ENCODE results near the gene IKBKG. TPM values are rescaled to one million over a fixed set of nuclear protein-coding genes. Genes with fewer than 3 reads are reported as not detected.

IKBKG gene
- total and polyA plus RNA-seq, 2 of the 13 experiments (the other 11 are each of a cell fraction or from before 2014, with no cell fraction given), result 30.6 to 44.3 TPM

DNA sequence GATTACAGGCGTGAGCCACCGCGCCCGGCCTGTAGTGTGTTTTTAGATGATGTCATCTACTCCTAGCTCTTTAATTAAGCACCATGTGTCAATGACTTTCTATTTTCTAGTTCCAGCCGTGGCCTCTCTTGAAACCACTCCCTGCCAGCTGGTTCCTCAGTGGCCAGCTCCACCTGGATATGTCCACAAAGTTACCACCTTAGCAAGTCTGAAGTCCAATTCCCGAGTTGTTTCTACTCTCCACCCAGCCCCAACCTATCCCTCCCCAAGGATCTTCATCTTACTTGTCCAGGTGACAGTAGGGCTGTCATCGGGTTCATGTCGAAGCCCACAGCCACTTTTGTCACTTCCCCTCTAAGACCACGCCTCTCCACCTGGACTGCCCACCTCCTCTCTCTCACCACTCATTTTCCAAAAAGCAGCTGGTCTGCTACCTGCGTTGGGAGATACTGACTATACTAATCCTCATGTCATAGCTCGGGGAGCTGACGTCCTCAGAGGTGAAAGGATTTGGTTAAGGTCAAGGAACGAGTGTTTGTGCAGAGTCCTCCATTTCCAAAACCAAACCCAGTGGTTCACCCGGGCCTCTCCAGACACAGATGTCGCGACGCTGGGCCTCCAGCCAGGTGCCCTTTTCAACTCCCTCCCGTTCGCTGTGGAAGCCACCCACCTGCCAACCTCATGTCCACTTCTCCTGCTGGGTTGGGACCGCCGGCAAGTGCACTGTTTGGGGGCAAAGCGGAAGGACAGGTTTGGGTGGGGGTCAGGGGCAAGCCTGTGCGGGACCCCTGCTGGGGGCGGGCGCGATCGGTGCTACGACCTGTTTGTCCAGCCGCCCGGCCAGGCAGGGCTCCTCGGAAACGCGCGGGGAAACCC, 32.1 kb upstream of the IKBKG start:
- BruUV-seq (replicated peaks), result TSS peak; percentile 47
- FAIRE-seq (no peak), ATAC-seq (no peak)

More for the DNA sequence above, 32.1 kb upstream of the IKBKG start:
- Histone ChIP-seq H3K36me3 (replicated peaks in 1 of 2; ENCODE audit: control insufficient read depth in 1 of 2, insufficient read depth in 2 of 2, low read length in 2 of 2) (no peaks in the 10 kb centered on the region), H3K79me2 (ENCODE audit: insufficient read depth, low read length) (no peaks in the 10 kb centered on the region), H2AFZ (ENCODE audit: low read length) (no peak overlapping the region), H3K27ac (ENCODE audit: extremely low read length, insufficient read depth, low read length) (peak overlapping the region; percentile 68), H3K4me2 (ENCODE audit: low read depth, low read length) (peak overlapping the region; percentile 80), H3K9ac (ENCODE audit: insufficient read depth, low read depth, low read length) (peak overlapping the region; percentile 85), H3K4me3 (replicated peaks in 1 of 3; ENCODE audit: insufficient read depth in 1 of 3, low read depth in 2 of 3, low read length in 3 of 3) (peak overlapping the region; percentile 60 to 78 (median 74); a peak in 5 of 6 replicates), H3K27me3 (ENCODE audit: control insufficient read depth in 1 of 2, insufficient read depth in 2 of 2, low read length in 2 of 2) (no peaks in the 10 kb centered on the region), H3K9me3 (ENCODE audit: low read length) (no peaks in the 10 kb centered on the region), H3K4me1 (ENCODE audit: insufficient read depth, low read length) (peaks cover 25% of the 10 kb centered on the region), H4K20me1 (ENCODE audit: insufficient read depth, low read length) (no peaks in the 10 kb centered on the region)
- ChIA-PET CTCF (ENCODE audit: low intra/inter-chr PET ratio, low total read pairs) (no interaction called here), POLR2A (interaction anchor here (1.2 to 3.9 kb wide), 7 partner anchors 12 to 118 kb away, joined by 4 to 34 read pairs (median 11); partner anchors contain the start of genes LAGE3, RPL10, SLC10A3 and TAFAZZIN)
- WGBS (ENCODE audit: low lambda C conversion rate), result 24% methylated on average over 17 of the region's 34 CpGs
- no peak for DNase-seq (ENCODE audit: low spot score)
- TF ChIP-seq MYC (CRISPR knock-in tag; IDR thresholded peaks at IDR 0.05; ENCODE audit: borderline replicate concordance), result no peak
- TF ChIP-seq, protein P1, sequence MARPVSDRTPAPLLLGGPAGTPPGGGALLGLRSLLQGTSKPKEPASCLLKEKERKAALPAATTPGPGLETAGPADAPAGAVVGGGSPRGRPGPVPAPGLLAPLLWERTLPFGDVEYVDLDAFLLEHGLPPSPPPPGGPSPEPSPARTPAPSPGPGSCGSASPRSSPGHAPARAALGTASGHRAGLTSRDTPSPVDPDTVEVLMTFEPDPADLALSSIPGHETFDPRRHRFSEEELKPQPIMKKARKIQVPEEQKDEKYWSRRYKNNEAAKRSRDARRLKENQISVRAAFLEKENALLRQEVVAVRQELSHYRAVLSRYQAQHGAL (CRISPR knock-in tag; IDR thresholded peaks at IDR 0.05; ENCODE audit: not compliant biosample characterization), result no peak
- TF ChIP-seq SAP130 (CRISPR knock-in tag; IDR thresholded peaks at IDR 0.05; ENCODE audit: low read depth), result 0 out of 2 replicates have a peak, but pooled peaks have one; percentile 15
- TF ChIP-seq TARDBP (CRISPR knock-in tag; IDR thresholded peaks at IDR 0.05), result no peak
- peak; percentile 44; the same call in 1 of the 2 replicates for TF ChIP-seq ZC3H13 (CRISPR knock-in tag; IDR thresholded peaks at IDR 0.05)
- TF ChIP-seq NR3C1 (CRISPR knock-in tag; IDR thresholded peaks at IDR 0.05), result no peak
- 0 out of 2 replicates have a peak, but pooled peaks have one; percentile 27 for TF ChIP-seq POLR2AphosphoS5 (IDR thresholded peaks at IDR 0.05; ENCODE audit: low read depth, low read length)
- peak; percentile 58 for TF ChIP-seq ATF7 (IDR thresholded peaks at IDR 0.05)
- TF ChIP-seq ATF7 (CRISPR knock-in tag; IDR thresholded peaks at IDR 0.05), result no peak
- TF ChIP-seq, protein P2, sequence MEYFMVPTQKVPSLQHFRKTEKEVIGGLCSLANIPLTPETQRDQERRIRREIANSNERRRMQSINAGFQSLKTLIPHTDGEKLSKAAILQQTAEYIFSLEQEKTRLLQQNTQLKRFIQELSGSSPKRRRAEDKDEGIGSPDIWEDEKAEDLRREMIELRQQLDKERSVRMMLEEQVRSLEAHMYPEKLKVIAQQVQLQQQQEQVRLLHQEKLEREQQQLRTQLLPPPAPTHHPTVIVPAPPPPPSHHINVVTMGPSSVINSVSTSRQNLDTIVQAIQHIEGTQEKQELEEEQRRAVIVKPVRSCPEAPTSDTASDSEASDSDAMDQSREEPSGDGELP (IDR thresholded peaks at IDR 0.05; ENCODE audit: borderline replicate concordance, low read depth), result 0 out of 2 replicates have a peak, but pooled peaks have one; percentile 47
- TF ChIP-seq, protein P3, sequence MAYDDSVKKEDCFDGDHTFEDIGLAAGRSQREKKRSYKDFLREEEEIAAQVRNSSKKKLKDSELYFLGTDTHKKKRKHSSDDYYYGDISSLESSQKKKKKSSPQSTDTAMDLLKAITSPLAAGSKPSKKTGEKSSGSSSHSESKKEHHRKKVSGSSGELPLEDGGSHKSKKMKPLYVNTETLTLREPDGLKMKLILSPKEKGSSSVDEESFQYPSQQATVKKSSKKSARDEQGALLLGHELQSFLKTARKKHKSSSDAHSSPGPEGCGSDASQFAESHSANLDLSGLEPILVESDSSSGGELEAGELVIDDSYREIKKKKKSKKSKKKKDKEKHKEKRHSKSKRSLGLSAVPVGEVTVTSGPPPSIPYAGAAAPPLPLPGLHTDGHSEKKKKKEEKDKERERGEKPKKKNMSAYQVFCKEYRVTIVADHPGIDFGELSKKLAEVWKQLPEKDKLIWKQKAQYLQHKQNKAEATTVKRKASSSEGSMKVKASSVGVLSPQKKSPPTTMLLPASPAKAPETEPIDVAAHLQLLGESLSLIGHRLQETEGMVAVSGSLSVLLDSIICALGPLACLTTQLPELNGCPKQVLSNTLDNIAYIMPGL (CRISPR knock-in tag; IDR thresholded peaks at IDR 0.05; ENCODE audit: borderline replicate concordance in 1 of 2, low read depth in 1 of 2), result peak in 1 of 2 experiments; percentile 10; a peak in 1 of 4 replicates
- in situ Hi-C loops (cut with HindIII; ENCODE audit: extremely low pct_ligation_motif_present, low pct_unique_long_range_greater_than_20kb), result loop anchor here (5.0 kb wide), 1 partner anchor 33 kb away; no protein-coding TSS in a partner anchor
- intact Hi-C loops (cut with micrococcal nuclease; ENCODE audit: unreplicated experiment), result no loop called here
